ENCODE measurements around the gene WAC. TPM values are rescaled to one million over a fixed set of nuclear protein-coding genes. Genes with fewer than 3 reads are reported as not detected.

Gene WAC
- polyA plus RNA-seq, 1 of the 3 experiments (the other 2 are of a cell fraction) = 31.1 TPM

- Histone ChIP-seq H3K4me2 (no peak overlapping the region), H3K27me3 (ENCODE audit: insufficient read depth) (no peaks in the 10 kb centered on the region), H2AFZ (ENCODE audit: low read depth) (no peak overlapping the region), H3K79me2 (ENCODE audit: insufficient read depth) (no peaks in the 10 kb centered on the region), H3K9ac (no peak overlapping the region), H3K27ac (ENCODE audit: low read depth in 2 of 2, low read length in 1 of 2) (no peak overlapping the region), H3K4me1 (ENCODE audit: control insufficient read depth in 1 of 2, insufficient read depth in 2 of 2, low read depth in 1 of 2, low read length in 1 of 2) (peaks cover 0 to 2% of the 10 kb centered on the region in 2 experiments; a peak in 2 of 4 replicates), H4K20me1 (ENCODE audit: insufficient read depth) (no peaks in the 10 kb centered on the region), H3K36me3 (replicated peaks in 1 of 2; ENCODE audit: control insufficient read depth in 1 of 2, insufficient read depth in 2 of 2, low read length in 1 of 2) (no peaks in the 10 kb centered on the region), H3K9me2 (no peaks in the 10 kb centered on the region), H3F3A (replicated peaks; ENCODE audit: insufficient read depth) (no peaks in the 10 kb centered on the region), H3K9me3 (no peaks in the 10 kb centered on the region), H3K4me3 (ENCODE audit: low read depth in 2 of 2, low read length in 1 of 2) (no peak overlapping the region)
- TF ChIP-seq YY1 (IDR thresholded peaks at IDR 0.05; ENCODE audit: low read depth) (no peak), REST (IDR thresholded peaks at IDR 0.05; ENCODE audit: low read depth, low read length) (no peak), FOXJ3 (CRISPR knock-in tag; IDR thresholded peaks at IDR 0.05) (no peak), NRF1 (IDR thresholded peaks at IDR 0.05; ENCODE audit: low read depth, low read length) (no peak), POLR2AphosphoS5 (IDR thresholded peaks at IDR 0.05; ENCODE audit: low read depth, low read length) (no peak), EP300 (IDR thresholded peaks at IDR 0.05; ENCODE audit: borderline replicate concordance in 1 of 2, low read depth in 1 of 2, low read length in 1 of 2) (no peak), RXRA (IDR thresholded peaks at IDR 0.05; ENCODE audit: borderline replicate concordance, low read depth) (no peak), USF1 (IDR thresholded peaks at IDR 0.05; ENCODE audit: borderline replicate concordance, low read depth) (no peak), RCOR1 (IDR thresholded peaks at IDR 0.05; ENCODE audit: low read length) (no peak)
- TF ChIP-seq, protein P1, sequence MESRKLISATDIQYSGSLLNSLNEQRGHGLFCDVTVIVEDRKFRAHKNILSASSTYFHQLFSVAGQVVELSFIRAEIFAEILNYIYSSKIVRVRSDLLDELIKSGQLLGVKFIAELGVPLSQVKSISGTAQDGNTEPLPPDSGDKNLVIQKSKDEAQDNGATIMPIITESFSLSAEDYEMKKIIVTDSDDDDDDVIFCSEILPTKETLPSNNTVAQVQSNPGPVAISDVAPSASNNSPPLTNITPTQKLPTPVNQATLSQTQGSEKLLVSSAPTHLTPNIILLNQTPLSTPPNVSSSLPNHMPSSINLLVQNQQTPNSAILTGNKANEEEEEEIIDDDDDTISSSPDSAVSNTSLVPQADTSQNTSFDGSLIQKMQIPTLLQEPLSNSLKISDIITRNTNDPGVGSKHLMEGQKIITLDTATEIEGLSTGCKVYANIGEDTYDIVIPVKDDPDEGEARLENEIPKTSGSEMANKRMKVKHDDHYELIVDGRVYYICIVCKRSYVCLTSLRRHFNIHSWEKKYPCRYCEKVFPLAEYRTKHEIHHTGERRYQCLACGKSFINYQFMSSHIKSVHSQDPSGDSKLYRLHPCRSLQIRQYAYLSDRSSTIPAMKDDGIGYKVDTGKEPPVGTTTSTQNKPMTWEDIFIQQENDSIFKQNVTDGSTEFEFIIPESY (IDR thresholded peaks at IDR 0.05; ENCODE audit: borderline replicate concordance, low read depth) = no peak
- TF ChIP-seq, protein P2, sequence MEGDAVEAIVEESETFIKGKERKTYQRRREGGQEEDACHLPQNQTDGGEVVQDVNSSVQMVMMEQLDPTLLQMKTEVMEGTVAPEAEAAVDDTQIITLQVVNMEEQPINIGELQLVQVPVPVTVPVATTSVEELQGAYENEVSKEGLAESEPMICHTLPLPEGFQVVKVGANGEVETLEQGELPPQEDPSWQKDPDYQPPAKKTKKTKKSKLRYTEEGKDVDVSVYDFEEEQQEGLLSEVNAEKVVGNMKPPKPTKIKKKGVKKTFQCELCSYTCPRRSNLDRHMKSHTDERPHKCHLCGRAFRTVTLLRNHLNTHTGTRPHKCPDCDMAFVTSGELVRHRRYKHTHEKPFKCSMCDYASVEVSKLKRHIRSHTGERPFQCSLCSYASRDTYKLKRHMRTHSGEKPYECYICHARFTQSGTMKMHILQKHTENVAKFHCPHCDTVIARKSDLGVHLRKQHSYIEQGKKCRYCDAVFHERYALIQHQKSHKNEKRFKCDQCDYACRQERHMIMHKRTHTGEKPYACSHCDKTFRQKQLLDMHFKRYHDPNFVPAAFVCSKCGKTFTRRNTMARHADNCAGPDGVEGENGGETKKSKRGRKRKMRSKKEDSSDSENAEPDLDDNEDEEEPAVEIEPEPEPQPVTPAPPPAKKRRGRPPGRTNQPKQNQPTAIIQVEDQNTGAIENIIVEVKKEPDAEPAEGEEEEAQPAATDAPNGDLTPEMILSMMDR (IDR thresholded peaks at IDR 0.05) = no peak
- no peak for DNase-seq
- ChIA-PET POLR2A (no interaction called here), CTCF (interaction anchor here (1.4 kb wide), 1 partner anchor 15 kb away, joined by 3 read pairs; no protein-coding TSS in a partner anchor)
- 40% methylated on average over 2 of the region's 2 CpGs for WGBS (ENCODE audit: low lambda C conversion rate)
These were observed 36.4 kb upstream of the WAC start for GRCh38 chr10:28496481-28496961.

All from SK-N-SH (cell line).